ENCODE results near the gene ST8SIA1. TPM values are rescaled to one million over a fixed set of nuclear protein-coding genes. Genes with fewer than 3 reads are reported as not detected.

The ST8SIA1 gene
- total RNA-seq, 1 experiment from 2014 or later, result not detected

DNA sequence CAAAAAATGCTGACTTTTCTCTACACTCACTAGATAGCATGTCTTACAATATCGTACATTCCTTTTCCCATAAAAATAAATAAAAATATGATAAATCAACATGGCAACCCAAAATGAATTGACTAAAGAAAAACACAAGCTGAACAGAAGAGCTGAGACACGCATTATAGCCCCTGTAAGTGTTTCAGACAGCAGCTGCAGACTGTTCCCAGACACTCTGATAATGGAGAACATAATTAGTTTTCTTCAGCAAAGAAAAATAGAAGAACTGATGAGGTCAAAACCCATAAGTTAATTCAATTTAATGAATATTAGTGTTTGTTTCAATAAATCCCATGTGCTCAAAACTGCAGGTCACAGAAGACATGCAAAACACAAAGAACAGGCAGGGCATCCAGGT lies 23.8 kb downstream of the ST8SIA1 start:
- H2BK15ac ChIP-seq (ENCODE audit: low read depth, low read length), result no peak overlapping the region
- H3K9me3 ChIP-seq (ENCODE audit: control insufficient read depth, low read depth, low read length), result no peaks in the 10 kb centered on the region
- Mint-ChIP-seq H3K4me1 (no peaks in the 10 kb centered on the region), H3K4me3 (no peak overlapping the region), H3K9me3 (peaks cover 0 to 3% of the 10 kb centered on the region in 2 experiments; a peak in 1 of 5 replicates), H3K27me3 (ENCODE audit: low read depth) (no peaks in the 10 kb centered on the region; the same call in 1 of the 2 replicates), H3K27ac (no peak overlapping the region), H3K36me3 (ENCODE audit: insufficient read depth in 1 of 3, low read depth in 3 of 3) (peaks cover 0 to 2% (median 0%) of the 10 kb centered on the region in 3 experiments; a peak in 3 of 7 replicates)
- no peaks in the 10 kb centered on the region for H3K23me2 ChIP-seq (ENCODE audit: insufficient read length, low read depth, low read length, poor library complexity, severe bottlenecking)
- no peak overlapping the region for H2AK5ac ChIP-seq (ENCODE audit: insufficient read length, low read length)
- DNase-seq, result no peak
- H3K4me1 ChIP-seq (ENCODE audit: insufficient read depth, low read length), result no peaks in the 10 kb centered on the region; the same call in 1 of the 2 replicates
- no peak overlapping the region for H3K23ac ChIP-seq (ENCODE audit: insufficient read length, low read depth, low read length)
- H4K20me1 ChIP-seq (ENCODE audit: control insufficient read depth, insufficient read depth, insufficient read length), result no peaks in the 10 kb centered on the region
- no peak overlapping the region for H3K9ac ChIP-seq (ENCODE audit: extremely low read depth, insufficient read length, low read length)
- H3K27ac ChIP-seq (ENCODE audit: insufficient read length, low read depth, low read length), result no peak overlapping the region
- no peak overlapping the region for H2BK20ac ChIP-seq (ENCODE audit: low read depth, low read length, poor library complexity, severe bottlenecking)
- no peak overlapping the region for H4K91ac ChIP-seq (ENCODE audit: insufficient read length, low read depth, low read length)
- H3K18ac ChIP-seq (ENCODE audit: insufficient read length, low read depth, low read length), result no peak overlapping the region
- WGBS (ENCODE audit: extremely low coverage, insufficient read length, low lambda C conversion rate), result no CpG with 5 or more reads among the region's 2 CpGs
- no peak overlapping the region for H3K56ac ChIP-seq (ENCODE audit: insufficient read length, low read depth, low read length)
- no peaks in the 10 kb centered on the region for H3K27me3 ChIP-seq (ENCODE audit: insufficient read depth, low read length)
- H2BK120ac ChIP-seq (ENCODE audit: low read depth, low read length, poor library complexity, severe bottlenecking), result no peak overlapping the region
- H4K8ac ChIP-seq (replicated peaks; ENCODE audit: insufficient read length, low read depth, low read length), result no peak overlapping the region
- no peak overlapping the region for H2BK5ac ChIP-seq (ENCODE audit: insufficient read length, low read length)
- H3K79me1 ChIP-seq (ENCODE audit: insufficient read depth, low read depth, low read length, poor library complexity, severe bottlenecking), result no peaks in the 10 kb centered on the region
- H3K14ac ChIP-seq (ENCODE audit: insufficient read depth, low read length), result no peak overlapping the region
- H3K4ac ChIP-seq (ENCODE audit: low read depth, low read length), result no peak overlapping the region
- H2AFZ ChIP-seq (ENCODE audit: low read length), result no peak overlapping the region
- no peak overlapping the region for H2BK12ac ChIP-seq (ENCODE audit: insufficient read length, low read depth, low read length)
- no peak overlapping the region for H3T11ph ChIP-seq (ENCODE audit: low read length)
- TF ChIP-seq, protein P1, sequence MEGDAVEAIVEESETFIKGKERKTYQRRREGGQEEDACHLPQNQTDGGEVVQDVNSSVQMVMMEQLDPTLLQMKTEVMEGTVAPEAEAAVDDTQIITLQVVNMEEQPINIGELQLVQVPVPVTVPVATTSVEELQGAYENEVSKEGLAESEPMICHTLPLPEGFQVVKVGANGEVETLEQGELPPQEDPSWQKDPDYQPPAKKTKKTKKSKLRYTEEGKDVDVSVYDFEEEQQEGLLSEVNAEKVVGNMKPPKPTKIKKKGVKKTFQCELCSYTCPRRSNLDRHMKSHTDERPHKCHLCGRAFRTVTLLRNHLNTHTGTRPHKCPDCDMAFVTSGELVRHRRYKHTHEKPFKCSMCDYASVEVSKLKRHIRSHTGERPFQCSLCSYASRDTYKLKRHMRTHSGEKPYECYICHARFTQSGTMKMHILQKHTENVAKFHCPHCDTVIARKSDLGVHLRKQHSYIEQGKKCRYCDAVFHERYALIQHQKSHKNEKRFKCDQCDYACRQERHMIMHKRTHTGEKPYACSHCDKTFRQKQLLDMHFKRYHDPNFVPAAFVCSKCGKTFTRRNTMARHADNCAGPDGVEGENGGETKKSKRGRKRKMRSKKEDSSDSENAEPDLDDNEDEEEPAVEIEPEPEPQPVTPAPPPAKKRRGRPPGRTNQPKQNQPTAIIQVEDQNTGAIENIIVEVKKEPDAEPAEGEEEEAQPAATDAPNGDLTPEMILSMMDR (conservative IDR thresholded peaks at IDR 0.05), result no peak
- H3K4me2 ChIP-seq (ENCODE audit: insufficient read depth, insufficient read length, low read length), result no peak overlapping the region
- H3K79me2 ChIP-seq (ENCODE audit: insufficient read depth, low read length), result no peaks in the 10 kb centered on the region
- no peak overlapping the region for H4K5ac ChIP-seq (ENCODE audit: insufficient read length, low read depth, low read length)
